ENCODE results near the gene HACD1. TPM values are rescaled to one million over a fixed set of nuclear protein-coding genes. Genes with fewer than 3 reads are reported as not detected.
"Not testable (repeated sequence)": the region's sequence is repeated elsewhere in the genome, so short reads cannot be mapped to it uniquely, and the experiment has no call there.

The HACD1 gene
- total RNA-seq, 4 donors from 2014 or later = 6.1 to 9.3 (median 7.5) TPM

GRCh38 chr10:17605936-17606335 is 11.2 kb downstream of the HACD1 start:
- H3K4me1 ChIP-seq = peaks cover 0 to 5% (median 0%) of the 10 kb centered on the region in 4 donors
- H3K27ac ChIP-seq = no peak overlapping the region
- no peaks in the 10 kb centered on the region for H3K9me3 ChIP-seq
- WGBS, 2 donors = 79 to 81% methylated on average over 6 of the region's 6 CpGs
- TF ChIP-seq, protein P1, sequence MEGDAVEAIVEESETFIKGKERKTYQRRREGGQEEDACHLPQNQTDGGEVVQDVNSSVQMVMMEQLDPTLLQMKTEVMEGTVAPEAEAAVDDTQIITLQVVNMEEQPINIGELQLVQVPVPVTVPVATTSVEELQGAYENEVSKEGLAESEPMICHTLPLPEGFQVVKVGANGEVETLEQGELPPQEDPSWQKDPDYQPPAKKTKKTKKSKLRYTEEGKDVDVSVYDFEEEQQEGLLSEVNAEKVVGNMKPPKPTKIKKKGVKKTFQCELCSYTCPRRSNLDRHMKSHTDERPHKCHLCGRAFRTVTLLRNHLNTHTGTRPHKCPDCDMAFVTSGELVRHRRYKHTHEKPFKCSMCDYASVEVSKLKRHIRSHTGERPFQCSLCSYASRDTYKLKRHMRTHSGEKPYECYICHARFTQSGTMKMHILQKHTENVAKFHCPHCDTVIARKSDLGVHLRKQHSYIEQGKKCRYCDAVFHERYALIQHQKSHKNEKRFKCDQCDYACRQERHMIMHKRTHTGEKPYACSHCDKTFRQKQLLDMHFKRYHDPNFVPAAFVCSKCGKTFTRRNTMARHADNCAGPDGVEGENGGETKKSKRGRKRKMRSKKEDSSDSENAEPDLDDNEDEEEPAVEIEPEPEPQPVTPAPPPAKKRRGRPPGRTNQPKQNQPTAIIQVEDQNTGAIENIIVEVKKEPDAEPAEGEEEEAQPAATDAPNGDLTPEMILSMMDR (IDR thresholded peaks at IDR 0.05) = no peak
- TF ChIP-seq EP300 (IDR thresholded peaks at IDR 0.05) (no peak), POLR2A (IDR thresholded peaks at IDR 0.05) (no peak)
- no peaks in the 10 kb centered on the region for H3K27me3 ChIP-seq
- no peak for DNase-seq (ENCODE audit: low spot score in 2 of 2)
- no peak overlapping the region for H3K4me3 ChIP-seq
- H3K36me3 ChIP-seq = no peaks in the 10 kb centered on the region

- Histone ChIP-seq H3K4me1 (no peaks in the 10 kb centered on the region), H3K4me3 (no peak overlapping the region), H3K36me3 (no peaks in the 10 kb centered on the region), H3K9me3 (no peaks in the 10 kb centered on the region), H3K27me3 (no peaks in the 10 kb centered on the region), H3K27ac (no peak overlapping the region)
- TF ChIP-seq, protein P1 (IDR thresholded peaks at IDR 0.05) = no peak
- TF ChIP-seq POLR2A (IDR thresholded peaks at IDR 0.05) = no peak
- TF ChIP-seq EP300 (IDR thresholded peaks at IDR 0.05) = no peak
- WGBS, 2 donors = 46 to 50% methylated on average over 8 of the region's 8 CpGs
- no peak for DNase-seq (ENCODE audit: low spot score in 2 of 2)
Measured at GRCh38 chr10:17599089-17599488, 18.1 kb downstream of the HACD1 start.

DNA sequence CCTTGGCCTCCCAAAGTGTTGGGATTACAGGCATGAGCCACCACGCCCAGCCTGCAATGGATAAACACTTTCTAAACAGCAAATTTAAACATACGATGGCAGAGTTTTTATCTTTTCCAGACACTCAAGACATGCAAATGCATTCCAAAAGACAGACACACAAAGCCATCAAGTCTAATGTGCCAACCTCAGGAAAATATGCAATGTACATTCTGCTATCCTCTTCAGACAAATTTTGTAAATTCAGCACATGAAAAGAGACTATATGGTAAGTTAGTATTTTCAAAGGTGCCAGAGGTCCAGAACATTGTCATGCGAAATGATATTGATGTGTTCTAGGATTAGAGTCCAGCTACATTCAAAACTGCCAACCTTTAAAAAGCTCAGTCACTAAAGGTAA is 19.8 kb downstream of the HACD1 start:
- H3K27me3 ChIP-seq = no peaks in the 10 kb centered on the region
- TF ChIP-seq POLR2A (IDR thresholded peaks at IDR 0.05) = no peak
- TF ChIP-seq EP300 (IDR thresholded peaks at IDR 0.05) = no peak
- TF ChIP-seq, protein P1 (IDR thresholded peaks at IDR 0.05) = no peak
- H3K36me3 ChIP-seq = peaks cover 0 to 4% (median 0%) of the 10 kb centered on the region in 3 donors
- H3K9me3 ChIP-seq = no peaks in the 10 kb centered on the region
- H3K27ac ChIP-seq = no peak overlapping the region
- DNase-seq (ENCODE audit: low spot score in 2 of 2) = no peak
- 87 to 91% methylated on average over 3 of the region's 3 CpGs for WGBS, 2 donors
- no peaks in the 10 kb centered on the region for H3K4me1 ChIP-seq
- H3K4me3 ChIP-seq = no peak overlapping the region

- Histone ChIP-seq H3K27ac (no peak overlapping the region), H3K9me3 (no peaks in the 10 kb centered on the region), H3K36me3 (peaks cover 0 to 6% (median 0%) of the 10 kb centered on the region in 3 donors), H3K27me3 (no peaks in the 10 kb centered on the region), H3K4me1 (no peaks in the 10 kb centered on the region), H3K4me3 (no peak overlapping the region)
- TF ChIP-seq POLR2A (IDR thresholded peaks at IDR 0.05) (no peak), EP300 (IDR thresholded peaks at IDR 0.05) (no peak)
- TF ChIP-seq, protein P1 (IDR thresholded peaks at IDR 0.05) = no peak
- no peak for DNase-seq (ENCODE audit: low spot score in 2 of 2)
- WGBS, 2 donors = 82 to 88% methylated on average over 6 of the region's 6 CpGs
Measured at GRCh38 chr10:17590969-17591645, 26.1 kb downstream of the HACD1 start.

DNA sequence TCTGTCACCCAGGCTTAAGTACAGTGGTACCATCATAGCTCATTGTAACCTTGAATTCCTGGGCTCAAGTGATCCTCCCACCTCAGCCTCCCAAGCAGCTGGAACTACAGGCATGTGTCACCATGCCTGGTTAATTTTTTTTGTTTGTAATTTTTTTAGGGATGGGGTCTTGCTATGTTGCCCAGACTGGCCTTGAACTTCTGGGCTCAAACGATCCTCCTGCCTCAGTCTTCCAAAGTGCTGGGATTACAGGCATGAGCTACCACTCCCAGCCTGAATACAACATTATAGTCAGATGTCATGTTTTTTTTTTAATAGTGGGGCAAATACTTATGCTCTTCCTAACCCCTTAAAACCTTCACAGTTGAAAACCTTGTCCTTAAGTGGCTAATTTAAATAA is 27.9 kb downstream of the HACD1 start:
- WGBS, 2 donors = 76 to 88% methylated on average over 1 of the region's 1 CpG
- H3K27me3 ChIP-seq, H3K4me3 ChIP-seq: not testable (repeated sequence)

More for the DNA sequence above, 27.9 kb downstream of the HACD1 start:
- H3K27ac ChIP-seq; H3K9me3 ChIP-seq; H3K4me1 ChIP-seq; DNase-seq (ENCODE audit: low spot score in 2 of 2); H3K36me3 ChIP-seq: not testable (repeated sequence)

Data from tibial nerve (tissue), 4 donors.